COLO829 (cell line): Measurements from ENCODE around the gene ENPP1.
A peak's percentile ranks its signal among the peaks of the same experiment; 100 is the strongest.
"Not testable (repeated sequence)": the region's sequence is repeated elsewhere in the genome, so short reads cannot be mapped to it uniquely, and the experiment has no call there.

ENCODE experiments used
- DNase-seq: peaks from one replicate; pipeline ENCODE4 v3.0.0; 2012; ENCODE audit warnings: low spot score

The ENPP1 gene

DNA sequence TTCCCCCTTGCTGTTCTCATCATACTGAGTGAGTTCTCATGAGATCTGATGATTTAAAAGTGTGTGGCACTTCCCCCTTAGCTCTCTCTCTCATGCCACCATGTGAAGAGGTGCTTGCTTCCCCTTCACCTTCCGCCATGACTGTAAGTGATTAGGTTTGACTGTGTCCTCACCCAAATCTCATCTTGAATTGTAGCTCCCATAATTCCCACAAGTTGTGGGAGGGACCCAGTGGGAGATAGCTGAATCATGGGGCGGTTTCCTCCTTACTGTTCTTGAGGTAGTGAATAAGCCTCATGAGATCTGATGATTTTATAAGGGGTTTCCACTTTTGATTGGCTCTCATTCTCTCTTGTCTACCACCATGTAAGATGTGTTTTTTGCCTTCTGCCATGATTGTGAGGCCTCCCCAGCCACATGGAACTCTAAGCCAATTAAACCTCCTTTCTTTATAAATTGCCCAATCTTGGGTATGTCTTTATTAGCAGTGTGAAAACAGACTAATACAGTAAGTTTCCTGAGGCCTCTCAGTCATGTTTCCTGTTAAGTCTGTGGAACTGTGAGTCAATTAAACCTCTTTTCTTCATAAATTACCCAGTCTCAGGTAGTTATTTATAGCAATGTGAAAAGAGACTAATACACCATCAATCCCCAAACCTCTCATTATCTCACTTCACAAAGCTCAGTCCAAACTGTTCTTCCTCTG lies 108.4 kb downstream of the ENPP1 start:
- not testable (repeated sequence) for DNase-seq

GRCh38 chr6:131916847-131917246 lies 109.0 kb downstream of the ENPP1 start:
- no peak for DNase-seq

GRCh38 chr6:131917318-131917717 lies 109.5 kb downstream of the ENPP1 start:
- no peak for DNase-seq

- no peak for DNase-seq
Observed at GRCh38 chr6:131917763-131918649, 110.2 kb downstream of the ENPP1 start.

- DNase-seq = no peak
Observed at GRCh38 chr6:131918650-131919355, 111.0 kb downstream of the ENPP1 start.

GRCh38 chr6:131920656-131921055 lies 112.8 kb downstream of the ENPP1 start:
- DNase-seq = no peak

- peak; percentile 11 for DNase-seq
Observed at GRCh38 chr6:131923356-131923755, 115.5 kb downstream of the ENPP1 start.

GRCh38 chr6:131924881-131925474 lies 117.2 kb downstream of the ENPP1 start:
- DNase-seq = peak; percentile 48

DNA sequence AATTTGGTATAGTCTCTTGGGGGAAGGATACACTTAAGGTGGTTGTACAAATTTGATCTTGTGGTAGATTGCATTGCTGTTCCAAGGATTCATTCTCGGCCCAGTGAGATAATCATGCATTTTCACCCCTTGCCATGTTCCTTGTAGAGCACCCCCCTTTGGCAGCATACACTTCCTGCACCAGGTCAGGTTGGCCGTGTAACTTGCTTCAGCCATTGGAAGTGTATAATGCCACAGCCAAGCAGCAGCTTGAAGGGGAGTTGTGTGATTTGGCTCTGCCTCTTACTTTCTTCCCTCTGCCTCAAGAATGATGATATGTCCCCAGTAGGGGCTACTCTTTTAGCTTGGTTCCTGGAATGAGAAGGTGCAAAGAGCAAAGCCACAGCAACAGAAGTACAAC lies 121.4 kb downstream of the ENPP1 start:
- DNase-seq = no peak

DNA sequence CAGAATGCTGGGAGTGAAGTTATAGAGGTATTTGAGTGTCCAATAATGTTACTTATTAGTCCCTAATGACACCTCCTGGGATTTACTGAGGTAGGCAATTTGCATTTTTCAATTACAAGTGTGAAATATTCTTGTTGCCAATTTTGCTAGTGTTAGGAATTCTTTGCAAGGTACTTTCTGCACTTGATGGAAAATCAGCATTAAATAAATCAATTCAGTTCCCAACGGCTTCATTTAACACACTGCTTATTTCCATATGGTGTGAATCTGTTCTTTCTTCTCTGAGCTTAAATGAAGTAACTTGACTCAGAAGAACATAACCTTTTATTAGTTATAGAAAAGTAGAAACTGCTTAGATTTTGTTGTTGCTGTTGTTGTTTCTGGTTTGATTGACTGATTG lies 122.2 kb downstream of the ENPP1 start:
- no peak for DNase-seq

- DNase-seq = no peak
Observed at GRCh38 chr6:131931063-131931750, 123.4 kb downstream of the ENPP1 start.

- DNase-seq = no peak
Observed at GRCh38 chr6:131936156-131936555, 128.3 kb downstream of the ENPP1 start.

DNA sequence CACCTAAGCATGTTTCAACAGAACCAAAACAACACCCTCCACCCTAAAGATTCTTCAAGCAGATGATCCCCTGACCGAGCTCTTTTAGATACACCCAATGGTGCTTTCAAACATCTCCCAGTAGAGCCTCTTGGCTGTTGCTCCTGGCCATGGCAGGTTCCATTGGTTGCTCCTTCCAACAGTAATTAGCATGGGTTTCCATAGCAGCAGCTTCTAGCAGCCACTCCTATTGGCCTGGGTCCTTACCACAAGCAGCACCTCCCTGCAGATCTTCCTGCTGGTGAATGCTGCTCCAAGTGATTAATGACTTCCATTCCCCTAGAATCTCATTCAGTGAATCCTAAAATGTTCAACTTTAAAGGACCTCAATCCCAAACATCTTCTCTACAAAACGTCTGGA lies 129.4 kb downstream of the ENPP1 start:
- no peak for DNase-seq

GRCh38 chr6:131937703-131938631 lies 130.1 kb downstream of the ENPP1 start:
- DNase-seq = no peak
